CD14-positive monocyte (primary cell): ENCODE measurements around the gene PRPF31. TPM values are rescaled to one million over a fixed set of nuclear protein-coding genes. Genes with fewer than 3 reads are reported as not detected.
A peak's percentile ranks its signal among the peaks of the same experiment; 100 is the strongest.

Experiments used
- DNase-seq, 3 donors: peaks; one replicate each; pipeline ENCODE4 v3.0.0-alpha.2; 2011 to 2022
- H2AFZ ChIP-seq: 2 replicates; pipeline ENCODE4 v1.6.0; 2012; ENCODE audit warnings: mild to moderate bottlenecking, low read depth, low read length, inconsistent platforms; ENCODE audit not compliant: insufficient read depth, poor library complexity, severe bottlenecking
- H3K27ac ChIP-seq, 2 donors: 1 replicate in 1 of 2; 2 replicates in 1 of 2; pipeline ENCODE4 v1.5.1; 2012 to 2013; ENCODE audit warnings: low read length in 2 of 2, control low read depth in 1 of 2, inconsistent platforms in 1 of 2, low read depth in 1 of 2, mild to moderate bottlenecking in 1 of 2
- H3K27me3 ChIP-seq, 2 donors: one replicate each; pipeline versions ENCODE4 v1.6.0 to v1.6.1; 2011 to 2013; ENCODE audit warnings: low read length in 2 of 2; ENCODE audit not compliant: control insufficient read depth in 2 of 2, insufficient read depth in 2 of 2
- H3K36me3 ChIP-seq, 2 donors: replicated peaks in 1 of 2; 1 replicate in 1 of 2; 2 replicates in 1 of 2; pipeline versions ENCODE4 v1.5.1 to v1.6.1; 2012 to 2013; ENCODE audit warnings: low read length in 2 of 2, control low read depth in 1 of 2, inconsistent platforms in 1 of 2, mild to moderate bottlenecking in 1 of 2; ENCODE audit not compliant: insufficient read depth in 2 of 2, control insufficient read depth in 1 of 2
- H3K4me1 ChIP-seq, 2 donors: 1 replicate in 1 of 2; 2 replicates in 1 of 2; pipeline versions ENCODE4 v1.5.1 to v1.6.1; 2012 to 2013; ENCODE audit warnings: low read length in 2 of 2, control low read depth in 1 of 2, inconsistent platforms in 1 of 2, mild to moderate bottlenecking in 1 of 2, moderate library complexity in 1 of 2; ENCODE audit not compliant: insufficient read depth in 2 of 2, control insufficient read depth in 1 of 2
- H3K4me2 ChIP-seq: replicated peaks from 2 replicates; pipeline ENCODE3; 2012; ENCODE audit warnings: low read length, moderate library complexity, mild to moderate bottlenecking; ENCODE audit not compliant: poor library complexity, severe bottlenecking; ENCODE audit errors: extremely low read depth
- H3K4me3 ChIP-seq, 3 experiments: fragments of 200-600 bp in 1 of 3; sonication (generic) in 1 of 3; replicated peaks in 1 of 3; 1 replicate in 2 of 3; 2 replicates in 1 of 3; pipeline ENCODE4 v1.5.1; 2011 to 2013; ENCODE audit warnings: low read length in 3 of 3, mild to moderate bottlenecking in 3 of 3, control low read depth in 2 of 3, low read depth in 2 of 3, inconsistent platforms in 1 of 3, moderate library complexity in 1 of 3
- H3K79me2 ChIP-seq: 2 replicates; pipeline ENCODE4 v1.6.0; 2012; ENCODE audit warnings: mild to moderate bottlenecking, control low read depth, inconsistent platforms, low read length, moderate library complexity; ENCODE audit not compliant: insufficient read depth
- H3K9ac ChIP-seq: 2 replicates; pipeline ENCODE4 v1.6.0; 2017; ENCODE audit warnings: low read length, mild to moderate bottlenecking; ENCODE audit not compliant: insufficient read depth, poor library complexity, severe bottlenecking
- H3K9me3 ChIP-seq, 2 donors: replicated peaks in 1 of 2; 1 replicate in 1 of 2; 2 replicates in 1 of 2; pipeline versions ENCODE4 v1.5.1 to v1.6.1; 2012 to 2013; ENCODE audit warnings: low read length in 2 of 2, control low read depth in 1 of 2; ENCODE audit not compliant: control insufficient read depth in 1 of 2, insufficient read depth in 1 of 2
- H4K20me1 ChIP-seq: 2 replicates; pipeline ENCODE4 v1.6.0; 2012; ENCODE audit warnings: mild to moderate bottlenecking, low read length, control low read depth, moderate library complexity; ENCODE audit not compliant: insufficient read depth
- H3K27ac Mint-ChIP-seq, 7 donors: one replicate each; pipeline ENCODE4 v1.8.0; 2020; ENCODE audit warnings: mild to moderate bottlenecking in 7 of 7, mixed read lengths in 7 of 7, moderate library complexity in 6 of 7, inconsistent platforms in 2 of 7
- H3K27me3 Mint-ChIP-seq, 3 donors: one replicate each; pipeline ENCODE4 v1.8.0; 2021 to 2022; ENCODE audit warnings: low read depth in 3 of 3, mild to moderate bottlenecking in 3 of 3, mixed read lengths in 3 of 3, moderate library complexity in 3 of 3, inconsistent platforms in 1 of 3
- H3K36me3 Mint-ChIP-seq, 2 donors: one replicate each; pipeline ENCODE4 v1.8.0; 2020; ENCODE audit warnings: mixed read lengths in 2 of 2, inconsistent platforms in 1 of 2, mild to moderate bottlenecking in 1 of 2
- H3K4me1 Mint-ChIP-seq: one replicate; pipeline ENCODE4 v1.8.0; 2020; ENCODE audit warnings: mild to moderate bottlenecking, mixed read lengths
- H3K4me3 Mint-ChIP-seq, 2 donors: one replicate each; pipeline ENCODE4 v1.8.0; 2020; ENCODE audit warnings: mild to moderate bottlenecking in 2 of 2, mixed read lengths in 2 of 2, moderate library complexity in 1 of 2
- H3K9me3 Mint-ChIP-seq, 7 donors: one replicate each; pipeline ENCODE4 v1.8.0; 2020 to 2022; ENCODE audit warnings: mixed read lengths in 7 of 7, mild to moderate bottlenecking in 6 of 7, moderate library complexity in 6 of 7, inconsistent platforms in 2 of 7
- CTCF ChIP-seq: fragments of 200-600 bp; IDR thresholded peaks from one replicate; pipeline ENCODE4 v1.8.0; 2022; ENCODE audit warnings: antibody characterized with exemption, mild to moderate bottlenecking
- WGBS: methylation state at CpG from one replicate; pipeline ENCODE4 v1.1.5; 2013; ENCODE audit warnings: missing lambda C conversion rate; ENCODE audit not compliant: insufficient coverage; 5-methylcytosine and 5-hydroxymethylcytosine counted together
- intact Hi-C, 2 donors: fragments of 100-400 bp; cut with micrococcal nuclease; formaldehyde crosslinking; loops; one replicate each; pipeline versions ENCODE4 v1.15.0 to v1.15.1; 2023
- polyA plus RNA-seq, 3 donors: library from polyadenylated mRNA; depleted of rRNA in 1 of 3; unstranded in 2 of 3; stranded (reverse) in 1 of 3; fragments of 300-500 nt in 2 of 3; fragments of >200 nt in 1 of 3; fragmentation: Illumina TruSeq in 2 of 3; gene quantifications; 1 replicate in 2 of 3; 2 replicates in 1 of 3; pipeline ENCODE4 v1.2.3, GENCODE V29; 2012 to 2021

Gene PRPF31
- polyA plus RNA-seq, 3 donors: 34.4 to 51.8 (median 37.6) TPM

GRCh38 chr19:54149021-54149812 lies 33.7 kb downstream of the PRPF31 start:
- no peaks in the 10 kb centered on the region for H3K79me2 ChIP-seq
- no peak overlapping the region for H2AFZ ChIP-seq
- H3K36me3 Mint-ChIP-seq: peaks cover 85 to 95% of the 10 kb centered on the region in 2 donors
- peak overlapping the region in 4 of 7 donors; percentile 4 to 82 (median 56) for H3K27ac Mint-ChIP-seq
- peaks cover 92 to 99% of the 10 kb centered on the region in 2 donors for H3K36me3 ChIP-seq
- H3K4me2 ChIP-seq: no peak overlapping the region
- H3K4me3 Mint-ChIP-seq: no peak overlapping the region
- no peaks in the 10 kb centered on the region for H3K9me3 ChIP-seq
- WGBS: 87% methylated on average over 12 of the region's 12 CpGs
- H3K4me1 Mint-ChIP-seq: no peaks in the 10 kb centered on the region
- no peaks in the 10 kb centered on the region for H3K4me1 ChIP-seq
- H3K9me3 Mint-ChIP-seq: no peaks in the 10 kb centered on the region
- DNase-seq: no peak
- no peak overlapping the region for H3K27ac ChIP-seq
- no peak overlapping the region for H3K9ac ChIP-seq
- H3K27me3 ChIP-seq: no peaks in the 10 kb centered on the region
- TF ChIP-seq CTCF: no peak
- H3K4me3 ChIP-seq: no peak overlapping the region
- peaks cover 0 to 2% (median 0%) of the 10 kb centered on the region in 3 donors for H3K27me3 Mint-ChIP-seq
- intact Hi-C loops: no loop called here
- H4K20me1 ChIP-seq: peaks cover 82% of the 10 kb centered on the region

DNA sequence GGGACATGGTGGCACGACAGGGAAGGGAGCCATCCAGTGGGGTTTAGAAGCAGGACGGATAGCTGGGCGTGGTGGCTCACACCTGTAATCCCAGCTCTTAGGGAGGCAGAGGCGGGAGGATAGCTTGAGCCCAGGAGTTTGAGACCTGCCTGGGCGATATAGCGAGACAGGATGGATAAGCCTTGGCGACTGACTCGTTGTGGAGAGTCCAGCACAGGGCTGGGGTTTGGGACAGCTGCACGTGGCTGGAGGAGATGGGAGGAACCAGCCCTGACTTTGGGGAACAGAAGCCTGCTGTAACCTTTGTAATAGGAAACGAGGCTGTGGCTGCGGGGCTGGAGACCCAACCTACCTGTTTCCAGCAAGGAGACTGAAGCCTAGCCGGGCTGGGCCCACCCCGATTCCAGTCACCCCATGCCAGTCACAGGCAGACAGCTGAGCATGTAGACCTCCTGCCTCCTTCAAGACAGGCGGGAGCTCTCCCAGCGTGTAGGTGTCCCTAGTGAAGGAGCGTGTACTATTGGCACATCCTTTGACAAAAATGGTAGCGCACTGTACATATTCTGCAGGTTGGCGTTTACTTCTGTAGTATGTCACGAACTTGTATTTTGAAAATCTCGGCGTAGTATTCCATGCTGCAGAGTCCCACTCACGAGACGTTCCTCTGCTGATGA lies 35.9 kb downstream of the PRPF31 start:
- peaks cover 81 to 94% of the 10 kb centered on the region in 2 donors for H3K36me3 Mint-ChIP-seq
- H3K4me1 ChIP-seq: no peaks in the 10 kb centered on the region
- peaks cover 8% of the 10 kb centered on the region for H3K79me2 ChIP-seq
- intact Hi-C loops: no loop called here
- peaks cover 0 to 2% (median 0%) of the 10 kb centered on the region in 3 donors for H3K27me3 Mint-ChIP-seq
- no peaks in the 10 kb centered on the region for H3K27me3 ChIP-seq
- no peak overlapping the region for H3K4me2 ChIP-seq
- 91% methylated on average over 23 of the region's 23 CpGs for WGBS
- H3K27ac Mint-ChIP-seq: peak overlapping the region in 4 of 7 donors; percentile 11 to 64 (median 23)
- no peaks in the 10 kb centered on the region for H3K9me3 ChIP-seq
- H3K9ac ChIP-seq: no peak overlapping the region
- no peaks in the 10 kb centered on the region for H3K4me1 Mint-ChIP-seq
- no peak overlapping the region for H3K27ac ChIP-seq
- H3K4me3 ChIP-seq: no peak overlapping the region
- TF ChIP-seq CTCF: no peak
- H3K9me3 Mint-ChIP-seq: no peaks in the 10 kb centered on the region
- H2AFZ ChIP-seq: no peak overlapping the region
- H4K20me1 ChIP-seq: peaks cover 82% of the 10 kb centered on the region
- no peak for DNase-seq
- peaks cover 92 to 99% of the 10 kb centered on the region in 2 donors for H3K36me3 ChIP-seq
- H3K4me3 Mint-ChIP-seq: no peak overlapping the region
